HG02678 (cell line): ENCODE results near the gene LARP7.
"Not testable (repeated sequence)": the region's sequence is repeated elsewhere in the genome, so short reads cannot be mapped to it uniquely, and the experiment has no call there.

Experiments used
- ATAC-seq: cut with Tn5 transposase; IDR thresholded peaks from one replicate; pipeline ENCODE4 v1.9.1; 2021; ENCODE audit warnings: mild to moderate bottlenecking, moderate library complexity; ENCODE audit not compliant: unreplicated experiment

LARP7 gene

GRCh38 chr4:112649055-112649408 is 12.1 kb downstream of the LARP7 start:
- ATAC-seq, result no peak

- ATAC-seq, result no peak
These were observed 13.4 kb downstream of the LARP7 start for GRCh38 chr4:112650332-112650731.

- ATAC-seq, result no peak
These were observed 14.7 kb downstream of the LARP7 start for GRCh38 chr4:112651641-112652040.

GRCh38 chr4:112652216-112652615 is 15.3 kb downstream of the LARP7 start:
- ATAC-seq, result no peak

GRCh38 chr4:112655270-112655669 is 18.3 kb downstream of the LARP7 start:
- no peak for ATAC-seq

GRCh38 chr4:112656115-112656514 is 19.2 kb downstream of the LARP7 start:
- not testable (repeated sequence) for ATAC-seq

- ATAC-seq, result no peak
These were observed 27.7 kb downstream of the LARP7 start for GRCh38 chr4:112664611-112665010.

GRCh38 chr4:112668131-112668530 is 31.2 kb downstream of the LARP7 start:
- no peak for ATAC-seq

- ATAC-seq, result no peak
These were observed 36.1 kb downstream of the LARP7 start for GRCh38 chr4:112673076-112673475.

- ATAC-seq, result no peak
These were observed 36.7 kb downstream of the LARP7 start for GRCh38 chr4:112673686-112674085.

- no peak for ATAC-seq
These were observed 37.4 kb downstream of the LARP7 start for GRCh38 chr4:112674376-112674775.

- ATAC-seq, result no peak
These were observed 40.7 kb downstream of the LARP7 start for GRCh38 chr4:112677519-112678091.

GRCh38 chr4:112680996-112681395 is 44.1 kb downstream of the LARP7 start:
- ATAC-seq, result no peak

- ATAC-seq, result no peak
These were observed 56.6 kb downstream of the LARP7 start for GRCh38 chr4:112693507-112693906.

- no peak for ATAC-seq
These were observed 63.7 kb downstream of the LARP7 start for GRCh38 chr4:112700679-112701078.

GRCh38 chr4:112702892-112703291 is 65.9 kb downstream of the LARP7 start:
- no peak for ATAC-seq

GRCh38 chr4:112704322-112704721 is 67.4 kb downstream of the LARP7 start:
- no peak for ATAC-seq

- no peak for ATAC-seq
These were observed 68.3 kb downstream of the LARP7 start for GRCh38 chr4:112704991-112705845.

- ATAC-seq, result peak; percentile 49
These were observed 69.2 kb downstream of the LARP7 start for GRCh38 chr4:112705891-112706839.

GRCh38 chr4:112706840-112707207 is 69.9 kb downstream of the LARP7 start:
- no peak for ATAC-seq
